ENCODE measurements around the gene SLC22A14. TPM values are rescaled to one million over a fixed set of nuclear protein-coding genes. Genes with fewer than 3 reads are reported as not detected.

The SLC22A14 gene
- total RNA-seq, 1 experiment from 2014 or later: 0.22 TPM

GRCh38 chr3:38313695-38314094, 31.6 kb downstream of the SLC22A14 start:
- ChIA-PET CTCF (no interaction called here), POLR2A (no interaction called here), RAD21 (ENCODE audit: low non-redundant PET in 1 of 2, low total read pairs in 2 of 2, uncharacterized antibody in 2 of 2, unreplicated experiment in 2 of 2) (no interaction called here)
- Histone ChIP-seq H4K20me1 (ENCODE audit: insufficient read depth) (no peaks in the 10 kb centered on the region), H3K27ac (ENCODE audit: low read depth, low read length) (no peak overlapping the region), H2AFZ (ENCODE audit: low read depth, low read length, poor library complexity, severe bottlenecking) (no peak overlapping the region), H3K79me2 (ENCODE audit: insufficient read depth, low read length) (no peaks in the 10 kb centered on the region), H3K4me1 (ENCODE audit: control insufficient read depth in 1 of 2, insufficient read depth in 2 of 2, low read length in 2 of 2) (no peaks in the 10 kb centered on the region), H3K4me3 (replicated peaks in 1 of 2; ENCODE audit: low read depth in 1 of 2, low read length in 2 of 2) (no peak overlapping the region), H3K9ac (ENCODE audit: low read length) (no peak overlapping the region), H3K27me3 (ENCODE audit: insufficient read depth, low read length) (no peaks in the 10 kb centered on the region), H3K9me3 (ENCODE audit: control insufficient read depth in 1 of 2, insufficient read depth in 1 of 2, low read depth in 1 of 2, low read length in 2 of 2) (no peaks in the 10 kb centered on the region), H3K9me2 (ENCODE audit: insufficient read depth) (no peaks in the 10 kb centered on the region), H3K36me3 (ENCODE audit: control insufficient read depth in 1 of 2, insufficient read depth in 2 of 2, low read length in 2 of 2) (no peaks in the 10 kb centered on the region), H3K4me2 (ENCODE audit: low read length) (no peak overlapping the region)
- TF ChIP-seq ELF1 (IDR thresholded peaks at IDR 0.05; ENCODE audit: borderline replicate concordance, low read depth) (no peak), POLR2A (IDR thresholded peaks at IDR 0.05; ENCODE audit: borderline replicate concordance, extremely low read depth, insufficient read depth, insufficient read length) (no peak), POLR2AphosphoS5 (IDR thresholded peaks at IDR 0.05; ENCODE audit: low read depth, low read length) (no peak), SIN3A (IDR thresholded peaks at IDR 0.05; ENCODE audit: low read depth) (no peak), CEBPB (IDR thresholded peaks at IDR 0.05; ENCODE audit: low read depth) (no peak), FOSL1 (IDR thresholded peaks at IDR 0.05; ENCODE audit: low read depth) (no peak), ZNF274 (IDR thresholded peaks at IDR 0.05; ENCODE audit: low read depth, low read length) (no peak), YY1 (IDR thresholded peaks at IDR 0.05; ENCODE audit: extremely low read depth, insufficient replicate concordance, low read depth, low read length) (no peak), SRF (IDR thresholded peaks at IDR 0.05; ENCODE audit: low read depth) (no peak), MAX (IDR thresholded peaks at IDR 0.05) (no peak), ZFX (IDR thresholded peaks at IDR 0.05) (no peak), CBX3 (IDR thresholded peaks at IDR 0.05; ENCODE audit: low read depth) (no peak), EZH2phosphoT487 (IDR thresholded peaks at IDR 0.05; ENCODE audit: borderline replicate concordance) (no peak), RAD21 (IDR thresholded peaks at IDR 0.05; ENCODE audit: low read depth) (no peak), ZBTB33 (IDR thresholded peaks at IDR 0.05; ENCODE audit: extremely low read depth, insufficient replicate concordance, low read length) (no peak)
- TF ChIP-seq, protein P1, sequence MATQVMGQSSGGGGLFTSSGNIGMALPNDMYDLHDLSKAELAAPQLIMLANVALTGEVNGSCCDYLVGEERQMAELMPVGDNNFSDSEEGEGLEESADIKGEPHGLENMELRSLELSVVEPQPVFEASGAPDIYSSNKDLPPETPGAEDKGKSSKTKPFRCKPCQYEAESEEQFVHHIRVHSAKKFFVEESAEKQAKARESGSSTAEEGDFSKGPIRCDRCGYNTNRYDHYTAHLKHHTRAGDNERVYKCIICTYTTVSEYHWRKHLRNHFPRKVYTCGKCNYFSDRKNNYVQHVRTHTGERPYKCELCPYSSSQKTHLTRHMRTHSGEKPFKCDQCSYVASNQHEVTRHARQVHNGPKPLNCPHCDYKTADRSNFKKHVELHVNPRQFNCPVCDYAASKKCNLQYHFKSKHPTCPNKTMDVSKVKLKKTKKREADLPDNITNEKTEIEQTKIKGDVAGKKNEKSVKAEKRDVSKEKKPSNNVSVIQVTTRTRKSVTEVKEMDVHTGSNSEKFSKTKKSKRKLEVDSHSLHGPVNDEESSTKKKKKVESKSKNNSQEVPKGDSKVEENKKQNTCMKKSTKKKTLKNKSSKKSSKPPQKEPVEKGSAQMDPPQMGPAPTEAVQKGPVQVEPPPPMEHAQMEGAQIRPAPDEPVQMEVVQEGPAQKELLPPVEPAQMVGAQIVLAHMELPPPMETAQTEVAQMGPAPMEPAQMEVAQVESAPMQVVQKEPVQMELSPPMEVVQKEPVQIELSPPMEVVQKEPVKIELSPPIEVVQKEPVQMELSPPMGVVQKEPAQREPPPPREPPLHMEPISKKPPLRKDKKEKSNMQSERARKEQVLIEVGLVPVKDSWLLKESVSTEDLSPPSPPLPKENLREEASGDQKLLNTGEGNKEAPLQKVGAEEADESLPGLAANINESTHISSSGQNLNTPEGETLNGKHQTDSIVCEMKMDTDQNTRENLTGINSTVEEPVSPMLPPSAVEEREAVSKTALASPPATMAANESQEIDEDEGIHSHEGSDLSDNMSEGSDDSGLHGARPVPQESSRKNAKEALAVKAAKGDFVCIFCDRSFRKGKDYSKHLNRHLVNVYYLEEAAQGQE (IDR thresholded peaks at IDR 0.05; ENCODE audit: low read depth): no peak
- DNase-seq (ENCODE audit: low read depth, low spot score) (no peak), ATAC-seq (no peak)
- BruUV-seq (replicated peaks): no TSS peak
- intact Hi-C loops (cut with micrococcal nuclease): no loop called here
